ENCODE results near the gene ALX4. TPM values are rescaled to one million over a fixed set of nuclear protein-coding genes. Genes with fewer than 3 reads are reported as not detected.

Gene ALX4
- total and polyA plus RNA-seq, 2 of the 8 experiments (the other 6 are each of a cell fraction or from before 2014, with no cell fraction given): not detected

- no peak for TF ChIP-seq POLR2A (IDR thresholded peaks at IDR 0.05; ENCODE audit: control extremely low read depth in 1 of 2, low read depth in 2 of 2, low read length in 2 of 2)
Observed at GRCh38 chr11:44320289-44320973, 10.5 kb upstream of the ALX4 start (continued).
